ENCODE results near the gene AHSG.

Gene AHSG

GRCh38 chr3:186577521-186577920 lies 35.3 kb upstream of the AHSG start:
- ChIA-PET POLR2A (no interaction called here), CTCF (interaction anchor here (0.6 to 1.4 kb wide), 2 partner anchors 18 to 40 kb away, joined by 3 to 5 read pairs; no protein-coding TSS in a partner anchor)
- no peak for TF ChIP-seq YY2 (tag by site-specific recombination; IDR thresholded peaks at IDR 0.05)
- TF ChIP-seq, protein P1, sequence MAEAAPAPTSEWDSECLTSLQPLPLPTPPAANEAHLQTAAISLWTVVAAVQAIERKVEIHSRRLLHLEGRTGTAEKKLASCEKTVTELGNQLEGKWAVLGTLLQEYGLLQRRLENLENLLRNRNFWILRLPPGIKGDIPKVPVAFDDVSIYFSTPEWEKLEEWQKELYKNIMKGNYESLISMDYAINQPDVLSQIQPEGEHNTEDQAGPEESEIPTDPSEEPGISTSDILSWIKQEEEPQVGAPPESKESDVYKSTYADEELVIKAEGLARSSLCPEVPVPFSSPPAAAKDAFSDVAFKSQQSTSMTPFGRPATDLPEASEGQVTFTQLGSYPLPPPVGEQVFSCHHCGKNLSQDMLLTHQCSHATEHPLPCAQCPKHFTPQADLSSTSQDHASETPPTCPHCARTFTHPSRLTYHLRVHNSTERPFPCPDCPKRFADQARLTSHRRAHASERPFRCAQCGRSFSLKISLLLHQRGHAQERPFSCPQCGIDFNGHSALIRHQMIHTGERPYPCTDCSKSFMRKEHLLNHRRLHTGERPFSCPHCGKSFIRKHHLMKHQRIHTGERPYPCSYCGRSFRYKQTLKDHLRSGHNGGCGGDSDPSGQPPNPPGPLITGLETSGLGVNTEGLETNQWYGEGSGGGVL (tag by site-specific recombination; IDR thresholded peaks at IDR 0.05) = no peak
- TF ChIP-seq ZNF16 (tag by site-specific recombination; IDR thresholded peaks at IDR 0.05; ENCODE audit: low read depth) = no peak
- TF ChIP-seq ZNF585B (tag by site-specific recombination; IDR thresholded peaks at IDR 0.05) = no peak

DNA sequence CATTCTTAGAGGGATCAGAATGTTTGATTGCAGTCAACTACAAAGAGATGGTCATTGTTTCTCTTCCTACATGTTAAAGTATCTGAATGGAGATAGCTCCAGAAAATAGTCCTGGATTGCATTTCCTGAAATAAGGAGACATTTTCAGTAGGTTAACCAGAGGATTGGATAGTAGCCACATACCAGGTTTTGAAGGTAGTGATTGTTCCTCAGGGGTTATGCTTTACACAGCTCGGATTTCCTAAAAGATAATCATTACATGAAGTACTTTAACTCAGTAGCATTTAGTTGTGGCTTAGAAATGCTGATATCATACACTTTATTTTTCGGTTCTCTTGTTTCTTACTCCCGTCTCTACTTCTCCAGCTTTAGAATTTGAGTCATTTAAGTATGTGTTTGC lies 32.1 kb upstream of the AHSG start:
- H3K4me3 ChIP-seq (ENCODE audit: low read depth, low read length) = no peak overlapping the region
- TF ChIP-seq ZNF184 (tag by site-specific recombination; IDR thresholded peaks at IDR 0.05) (no peak), GFI1B (tag by site-specific recombination; IDR thresholded peaks at IDR 0.05) (no peak), ZNF510 (tag by site-specific recombination; IDR thresholded peaks at IDR 0.05; ENCODE audit: insufficient replicate concordance) (no peak), ZNF37A (tag by site-specific recombination; IDR thresholded peaks at IDR 0.05) (no peak), ZNF473 (tag by site-specific recombination; IDR thresholded peaks at IDR 0.05) (no peak), ZXDB (tag by site-specific recombination; IDR thresholded peaks at IDR 0.05) (no peak)
- no peaks in the 10 kb centered on the region for H3K9me3 ChIP-seq (ENCODE audit: control insufficient read depth, insufficient read depth, low read depth, low read length)
- peaks cover 16 to 97% of the 10 kb centered on the region in 2 experiments for H3K36me3 ChIP-seq (ENCODE audit: control insufficient read depth in 2 of 2, insufficient read depth in 1 of 2, low read length in 2 of 2)
- ChIA-PET POLR2A (interaction anchor here (1.5 kb wide), 1 partner anchor 10 kb away, joined by 8 read pairs; the partner anchor contains the start of gene DNAJB11), CTCF (no interaction called here)
- H3K27ac ChIP-seq (ENCODE audit: extremely low read depth, low read depth, low read length) = no peak overlapping the region
- no peaks in the 10 kb centered on the region for H3K4me1 ChIP-seq (ENCODE audit: control insufficient read depth, insufficient read depth, low read length)

More at GRCh38 chr3:186577521-186577920, 35.3 kb upstream of the AHSG start:
- H3K27ac ChIP-seq (ENCODE audit: extremely low read depth, low read depth, low read length) = no peak overlapping the region
- no peaks in the 10 kb centered on the region for H3K4me1 ChIP-seq (ENCODE audit: control insufficient read depth, insufficient read depth, low read length)
- H3K36me3 ChIP-seq (ENCODE audit: control insufficient read depth in 2 of 2, insufficient read depth in 1 of 2, low read length in 2 of 2) = peaks cover 10 to 95% of the 10 kb centered on the region in 2 experiments
- H3K9me3 ChIP-seq (ENCODE audit: control insufficient read depth, insufficient read depth, low read depth, low read length) = no peaks in the 10 kb centered on the region
- no peak overlapping the region for H3K4me3 ChIP-seq (ENCODE audit: low read depth, low read length)

- TF ChIP-seq SETDB1 (IDR thresholded peaks at IDR 0.05; ENCODE audit: insufficient read length, low read length) = no peak
- no peak for TF ChIP-seq ZFP37 (tag by site-specific recombination; IDR thresholded peaks at IDR 0.05)
- TF ChIP-seq ZNF16 (tag by site-specific recombination; IDR thresholded peaks at IDR 0.05; ENCODE audit: low read depth) = no peak
- no peak for TF ChIP-seq ZNF2 (tag by site-specific recombination; IDR thresholded peaks at IDR 0.05)
- no peak for TF ChIP-seq ZSCAN5A (tag by site-specific recombination; IDR thresholded peaks at IDR 0.05)
- TF ChIP-seq ZNF433 (tag by site-specific recombination; IDR thresholded peaks at IDR 0.05; ENCODE audit: low read depth) = no peak
- no peak for TF ChIP-seq ZNF76 (tag by site-specific recombination; IDR thresholded peaks at IDR 0.05; ENCODE audit: borderline replicate concordance, low read depth)
- no peak for TF ChIP-seq ZXDB (tag by site-specific recombination; IDR thresholded peaks at IDR 0.05)
- TF ChIP-seq SALL2 (tag by site-specific recombination; IDR thresholded peaks at IDR 0.05; ENCODE audit: borderline replicate concordance) = no peak
- no peak for TF ChIP-seq ZNF791 (tag by site-specific recombination; IDR thresholded peaks at IDR 0.05)
- no peak for TF ChIP-seq KLF16 (tag by site-specific recombination; IDR thresholded peaks at IDR 0.05)
- TF ChIP-seq, protein P2, sequence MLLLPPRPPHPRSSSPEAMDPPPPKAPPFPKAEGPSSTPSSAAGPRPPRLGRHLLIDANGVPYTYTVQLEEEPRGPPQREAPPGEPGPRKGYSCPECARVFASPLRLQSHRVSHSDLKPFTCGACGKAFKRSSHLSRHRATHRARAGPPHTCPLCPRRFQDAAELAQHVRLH (tag by site-specific recombination; IDR thresholded peaks at IDR 0.05) = no peak
- no peak for TF ChIP-seq ZNF223 (tag by site-specific recombination; IDR thresholded peaks at IDR 0.05)
- no peak for TF ChIP-seq PRDM4 (tag by site-specific recombination; IDR thresholded peaks at IDR 0.05)
- TF ChIP-seq ZBTB20 (tag by site-specific recombination; IDR thresholded peaks at IDR 0.05) = no peak
- TF ChIP-seq ZNF629 (tag by site-specific recombination; IDR thresholded peaks at IDR 0.05) = no peak
- no peaks in the 10 kb centered on the region for H3K4me1 ChIP-seq (ENCODE audit: control insufficient read depth, insufficient read depth, low read length)
- no peaks in the 10 kb centered on the region for H3K9me3 ChIP-seq (ENCODE audit: control insufficient read depth, insufficient read depth, low read depth, low read length)
- CTCF ChIA-PET = no interaction called here
- H3K27ac ChIP-seq (ENCODE audit: extremely low read depth, low read depth, low read length) = no peak overlapping the region
- peaks cover 16 to 85% of the 10 kb centered on the region in 2 experiments for H3K36me3 ChIP-seq (ENCODE audit: control insufficient read depth in 2 of 2, insufficient read depth in 1 of 2, low read length in 2 of 2)
- POLR2A ChIA-PET = interaction anchor here (1.1 kb wide), 1 partner anchor 12 kb away, joined by 5 read pairs; the partner anchor contains the start of gene DNAJB11
- H3K4me3 ChIP-seq (ENCODE audit: low read depth, low read length) = no peak overlapping the region
These were observed 30.3 kb upstream of the AHSG start for GRCh38 chr3:186582541-186582940.
